Mononuclear cell (primary cell): ENCODE data around the gene ANO7. TPM values are rescaled to one million over a fixed set of nuclear protein-coding genes. Genes with fewer than 3 reads are reported as not detected.

Experiments
- H3K27me3 ChIP-seq: 2 replicates; pipeline ENCODE4 v1.6.0; 2011; ENCODE audit warnings: low read length, control low read depth; ENCODE audit not compliant: insufficient read depth
- H3K4me1 ChIP-seq: 2 replicates; pipeline ENCODE4 v1.5.1; 2011; ENCODE audit warnings: mild to moderate bottlenecking, low read length, control low read depth; ENCODE audit not compliant: insufficient read depth
- H3K4me3 ChIP-seq: 2 replicates; pipeline ENCODE4 v1.5.1; 2011; ENCODE audit warnings: mild to moderate bottlenecking, low read length, moderate library complexity
- H3K9me3 ChIP-seq: 2 replicates; pipeline ENCODE4 v1.5.1; 2011; ENCODE audit warnings: low read depth, mild to moderate bottlenecking, control low read depth, low read length
- total RNA-seq: library from RNA; depleted of rRNA; stranded (reverse); fragments of >200 nt; gene quantifications from one replicate; pipeline ENCODE4 v1.2.3, GENCODE V29; 2012

Gene ANO7
- total RNA-seq: 0.10 TPM

GRCh38 chr2:241188361-241189092 is at the start of gene ANO7:
ANO7 (plus strand) TSS chr2:241188677; CDS start chr2:241190064, 1,387 bp downstream.
- Histone ChIP-seq H3K27me3 (no peaks in the 10 kb centered on the region), H3K4me3 (no peak within 1 kb of the TSS), H3K4me1 (no peaks in the 10 kb centered on the region), H3K9me3 (no peaks in the 10 kb centered on the region)

- H3K4me3 ChIP-seq: no peak overlapping the region
- no peaks in the 10 kb centered on the region for H3K4me1 ChIP-seq
- no peaks in the 10 kb centered on the region for H3K9me3 ChIP-seq
- no peaks in the 10 kb centered on the region for H3K27me3 ChIP-seq
Measured at GRCh38 chr2:241139531-241140444, 48.7 kb upstream of the ANO7 start.

GRCh38 chr2:241140445-241140840 is 48.0 kb upstream of the ANO7 start:
- H3K4me1 ChIP-seq: no peaks in the 10 kb centered on the region
- no peak overlapping the region for H3K4me3 ChIP-seq
- H3K9me3 ChIP-seq: no peaks in the 10 kb centered on the region
- no peaks in the 10 kb centered on the region for H3K27me3 ChIP-seq

GRCh38 chr2:241141214-241141770 is 47.2 kb upstream of the ANO7 start:
- H3K4me1 ChIP-seq: no peaks in the 10 kb centered on the region
- no peaks in the 10 kb centered on the region for H3K27me3 ChIP-seq
- no peaks in the 10 kb centered on the region for H3K9me3 ChIP-seq
- no peak overlapping the region for H3K4me3 ChIP-seq

- Histone ChIP-seq H3K27me3 (no peaks in the 10 kb centered on the region), H3K4me3 (no peak overlapping the region), H3K4me1 (no peaks in the 10 kb centered on the region), H3K9me3 (no peaks in the 10 kb centered on the region)
Measured at GRCh38 chr2:241142063-241142462, 46.4 kb upstream of the ANO7 start.

- H3K4me3 ChIP-seq: no peak overlapping the region
- H3K4me1 ChIP-seq: no peaks in the 10 kb centered on the region
- no peaks in the 10 kb centered on the region for H3K27me3 ChIP-seq
- no peaks in the 10 kb centered on the region for H3K9me3 ChIP-seq
Measured at GRCh38 chr2:241142593-241142992, 45.9 kb upstream of the ANO7 start.

- no peak overlapping the region for H3K4me3 ChIP-seq
- peaks cover 17% of the 10 kb centered on the region for H3K4me1 ChIP-seq
- H3K27me3 ChIP-seq: no peaks in the 10 kb centered on the region
- H3K9me3 ChIP-seq: no peaks in the 10 kb centered on the region
Measured at GRCh38 chr2:241146286-241146685, 42.2 kb upstream of the ANO7 start.

- no peaks in the 10 kb centered on the region for H3K27me3 ChIP-seq
- no peaks in the 10 kb centered on the region for H3K9me3 ChIP-seq
- peaks cover 21% of the 10 kb centered on the region for H3K4me1 ChIP-seq
- H3K4me3 ChIP-seq: no peak overlapping the region
Measured at GRCh38 chr2:241147336-241147735, 41.1 kb upstream of the ANO7 start.

GRCh38 chr2:241148239-241148638 is 40.2 kb upstream of the ANO7 start:
- H3K4me1 ChIP-seq: peaks cover 24% of the 10 kb centered on the region
- no peaks in the 10 kb centered on the region for H3K27me3 ChIP-seq
- H3K4me3 ChIP-seq: no peak overlapping the region
- no peaks in the 10 kb centered on the region for H3K9me3 ChIP-seq

GRCh38 chr2:241148891-241149674 is 39.4 kb upstream of the ANO7 start, which contains the start of gene PASK:
PASK (minus strand) TSS chr2:241149472; CDS start chr2:241143032, 6,440 bp downstream.
- no peaks in the 10 kb centered on the region for H3K27me3 ChIP-seq
- H3K4me1 ChIP-seq: peaks cover 24% of the 10 kb centered on the region
- no peaks in the 10 kb centered on the region for H3K9me3 ChIP-seq
- peak within 1 kb of the TSS; percentile 78 for H3K4me3 ChIP-seq

GRCh38 chr2:241149675-241149924 is 38.9 kb upstream of the ANO7 start:
- Histone ChIP-seq H3K27me3 (no peaks in the 10 kb centered on the region), H3K4me1 (peaks cover 24% of the 10 kb centered on the region), H3K9me3 (no peaks in the 10 kb centered on the region), H3K4me3 (peak overlapping the region; percentile 78)

GRCh38 chr2:241149925-241150659 is 38.4 kb upstream of the ANO7 start, which contains the start of gene PPP1R7:
PPP1R7 (plus strand) TSS chr2:241150467; CDS start chr2:241150496, 29 bp downstream.
- no peaks in the 10 kb centered on the region for H3K9me3 ChIP-seq
- H3K4me1 ChIP-seq: peaks cover 24% of the 10 kb centered on the region
- no peaks in the 10 kb centered on the region for H3K27me3 ChIP-seq
- H3K4me3 ChIP-seq: peak within 1 kb of the TSS; percentile 78

GRCh38 chr2:241150660-241151530 is 37.6 kb upstream of the ANO7 start:
- H3K4me1 ChIP-seq: peaks cover 24% of the 10 kb centered on the region
- no peaks in the 10 kb centered on the region for H3K9me3 ChIP-seq
- no peaks in the 10 kb centered on the region for H3K27me3 ChIP-seq
- peak overlapping the region; percentile 78 for H3K4me3 ChIP-seq
